C4-2B (cell line): ENCODE data around the gene ITGBL1.

Experiments used
- H3K27ac ChIP-seq: fragments of 450-650 bp; 2 replicates; pipeline ENCODE4 v1.5.1; 2017
- CTCF ChIP-seq: fragments of 450-650 bp; conservative IDR thresholded peaks from 2 replicates; pipeline ENCODE4 v1.5.1; 2017; ENCODE audit warnings: mild to moderate bottlenecking
- ZFX ChIP-seq: fragments of 450-650 bp; IDR thresholded peaks from 2 replicates; pipeline ENCODE4 v1.6.1; 2017

The ITGBL1 gene

GRCh38 chr13:101416181-101417042 is 36.1 kb upstream of the ITGBL1 start, which contains the start of gene NALCN:
TSS of gene NALCN (minus strand) at chr13:101416508. CDS start at chr13:101399126, 17,382 bp downstream.
- H3K27ac ChIP-seq: no peak within 1 kb of the TSS
- TF ChIP-seq CTCF (no peak), ZFX (no peak)

GRCh38 chr13:101417043-101417406 is 35.5 kb upstream of the ITGBL1 start:
- TF ChIP-seq ZFX (no peak), CTCF (no peak)
- no peak overlapping the region for H3K27ac ChIP-seq

- no peak overlapping the region for H3K27ac ChIP-seq
- no peak for TF ChIP-seq ZFX
- TF ChIP-seq CTCF: no peak
Observed at GRCh38 chr13:101417501-101417900, 35.0 kb upstream of the ITGBL1 start.

- TF ChIP-seq ZFX (no peak), CTCF (no peak)
- H3K27ac ChIP-seq: no peak overlapping the region
Observed at GRCh38 chr13:101423872-101424271, 28.6 kb upstream of the ITGBL1 start.

GRCh38 chr13:101424381-101425155 is 27.9 kb upstream of the ITGBL1 start:
- no peak for TF ChIP-seq ZFX
- no peak for TF ChIP-seq CTCF
- H3K27ac ChIP-seq: no peak overlapping the region

GRCh38 chr13:101425156-101425471 is 27.4 kb upstream of the ITGBL1 start:
- TF ChIP-seq CTCF: no peak
- TF ChIP-seq ZFX: no peak

GRCh38 chr13:101425623-101426022 is 26.9 kb upstream of the ITGBL1 start:
- TF ChIP-seq CTCF (no peak), ZFX (no peak)
- H3K27ac ChIP-seq: no peak overlapping the region

More at GRCh38 chr13:101425156-101425471, 27.4 kb upstream of the ITGBL1 start:
- no peak overlapping the region for H3K27ac ChIP-seq
